Ascending aorta (tissue), 2 donors: ENCODE measurements around the gene RNF39. TPM values are rescaled to one million over a fixed set of nuclear protein-coding genes. Genes with fewer than 3 reads are reported as not detected.

ENCODE experiments used
- DNase-seq, 2 donors: peaks; one replicate each; pipeline ENCODE4 v3.0.0-alpha.2; 2019; ENCODE audit warnings: low spot score in 2 of 2
- H3K27ac ChIP-seq, 2 donors: fragments of 200-600 bp; sonication (generic); one replicate each; pipeline ENCODE4 v1.5.1; 2016 to 2017; ENCODE audit warnings: mild to moderate bottlenecking in 1 of 2
- H3K27me3 ChIP-seq: fragments of 200-600 bp; sonication (generic); one replicate; pipeline ENCODE4 v1.5.1; 2017
- H3K36me3 ChIP-seq, 2 donors: fragments of 200-600 bp; sonication (generic); one replicate each; pipeline ENCODE4 v1.5.1; 2016
- H3K4me1 ChIP-seq, 2 donors: fragments of 200-600 bp; sonication (generic); one replicate each; pipeline ENCODE4 v1.5.1; 2016 to 2017; ENCODE audit warnings: mild to moderate bottlenecking in 1 of 2
- H3K4me3 ChIP-seq, 2 donors: fragments of 200-600 bp; sonication (generic); one replicate each; pipeline ENCODE4 v1.5.1; 2016 to 2017; ENCODE audit warnings: mild to moderate bottlenecking in 1 of 2
- H3K9me3 ChIP-seq, 2 donors: fragments of 200-600 bp; sonication (generic); one replicate each; pipeline ENCODE4 v1.5.1; 2016
- CTCF ChIP-seq, 3 experiments: fragments of 200-600 bp in 2 of 3; fragments of 450-650 bp in 1 of 3; sonication (generic) in 2 of 3; IDR thresholded peaks; one replicate each; pipeline ENCODE4 v1.5.1; 2016 to 2019; ENCODE audit warnings: antibody characterized with exemption in 3 of 3, mild to moderate bottlenecking in 1 of 3, moderate library complexity in 1 of 3
- intact Hi-C: fragments of 100-400 bp; cut with DNase I; formaldehyde crosslinking; loops from one replicate; pipeline ENCODE4 v1.15.1; 2023
- total RNA-seq: library from RNA; depleted of rRNA; stranded (reverse); fragments of >200 nt; gene quantifications from one replicate; pipeline ENCODE4 v1.1.0, GENCODE V29; 2016

RNF39 gene
- total RNA-seq, 1 donor from 2014 or later, result not detected

GRCh38 chr6:30044630-30045029, 30.9 kb downstream of the RNF39 start:
- no peak for DNase-seq
- no peak for TF ChIP-seq CTCF (IDR thresholded peaks at IDR 0.05)
- Histone ChIP-seq H3K27me3 (no peaks in the 10 kb centered on the region), H3K4me3 (no peak overlapping the region), H3K36me3 (no peaks in the 10 kb centered on the region), H3K9me3 (no peaks in the 10 kb centered on the region), H3K4me1 (no peaks in the 10 kb centered on the region), H3K27ac (no peak overlapping the region)
- intact Hi-C loops, result no loop called here

- no peak for DNase-seq
- Histone ChIP-seq H3K27me3 (no peaks in the 10 kb centered on the region), H3K27ac (no peak overlapping the region), H3K36me3 (no peaks in the 10 kb centered on the region), H3K4me1 (no peaks in the 10 kb centered on the region), H3K4me3 (no peak overlapping the region), H3K9me3 (no peaks in the 10 kb centered on the region)
- no peak for TF ChIP-seq CTCF (IDR thresholded peaks at IDR 0.05)
- intact Hi-C loops, result no loop called here
Observed at GRCh38 chr6:30043744-30044143, 31.8 kb downstream of the RNF39 start.

GRCh38 chr6:30042914-30043313, 32.7 kb downstream of the RNF39 start:
- no peak for TF ChIP-seq CTCF (IDR thresholded peaks at IDR 0.05)
- DNase-seq, result no peak
- intact Hi-C loops, result no loop called here
- H3K27me3 ChIP-seq, result no peaks in the 10 kb centered on the region
- H3K9me3 ChIP-seq, result no peaks in the 10 kb centered on the region
- H3K27ac ChIP-seq, result no peak overlapping the region
- H3K4me1 ChIP-seq, result no peaks in the 10 kb centered on the region
- no peaks in the 10 kb centered on the region for H3K36me3 ChIP-seq
- no peak overlapping the region for H3K4me3 ChIP-seq

GRCh38 chr6:30042476-30042875, 33.1 kb downstream of the RNF39 start:
- H3K4me1 ChIP-seq, result no peaks in the 10 kb centered on the region
- H3K27ac ChIP-seq, result no peak overlapping the region
- intact Hi-C loops, result no loop called here

GRCh38 chr6:30041821-30042220, 33.7 kb downstream of the RNF39 start:
- H3K4me3 ChIP-seq, result no peak overlapping the region
- no peaks in the 10 kb centered on the region for H3K9me3 ChIP-seq
- no peaks in the 10 kb centered on the region for H3K27me3 ChIP-seq
- no peak for TF ChIP-seq CTCF (IDR thresholded peaks at IDR 0.05)
- no peaks in the 10 kb centered on the region for H3K36me3 ChIP-seq
- H3K27ac ChIP-seq, result no peak overlapping the region
- intact Hi-C loops, result no loop called here
- DNase-seq, result no peak
- H3K4me1 ChIP-seq, result no peaks in the 10 kb centered on the region

More at GRCh38 chr6:30042476-30042875, 33.1 kb downstream of the RNF39 start:
- TF ChIP-seq CTCF (IDR thresholded peaks at IDR 0.05), result no peak
- H3K27me3 ChIP-seq, result no peaks in the 10 kb centered on the region
- no peaks in the 10 kb centered on the region for H3K36me3 ChIP-seq
- H3K9me3 ChIP-seq, result no peaks in the 10 kb centered on the region
- no peak for DNase-seq
- no peak overlapping the region for H3K4me3 ChIP-seq

GRCh38 chr6:30041221-30041620, 34.3 kb downstream of the RNF39 start:
- no peak for DNase-seq
- intact Hi-C loops, result no loop called here
- H3K36me3 ChIP-seq, result no peaks in the 10 kb centered on the region
- no peak overlapping the region for H3K4me3 ChIP-seq
- no peaks in the 10 kb centered on the region for H3K9me3 ChIP-seq
- H3K4me1 ChIP-seq, result no peaks in the 10 kb centered on the region
- H3K27me3 ChIP-seq, result no peaks in the 10 kb centered on the region
- TF ChIP-seq CTCF (IDR thresholded peaks at IDR 0.05), result no peak
- H3K27ac ChIP-seq, result no peak overlapping the region
